GM23338 (cell line): ENCODE measurements around the gene CHD8. TPM values are rescaled to one million over a fixed set of nuclear protein-coding genes. Genes with fewer than 3 reads are reported as not detected.

ENCODE experiments used
- ATAC-seq: fragments of 200-7000 bp; cut with Tn5 transposase; 3 replicates; pipeline ENCODE4 v1.9.1; 2020
- DNase-seq: peaks from one replicate; pipeline ENCODE4 v3.0.0-alpha.2; 2015; ENCODE audit warnings: low spot score
- H2AFZ ChIP-seq: fragments of 200-600 bp; sonication (generic); 2 replicates; pipeline ENCODE4 v1.8.0; 2016; ENCODE audit warnings: antibody characterized with exemption, mild to moderate bottlenecking, moderate library complexity
- H3F3A ChIP-seq: fragments of 200-600 bp; sonication (generic); replicated peaks from 2 replicates; pipeline ENCODE4 v1.8.0; 2017; ENCODE audit warnings: antibody characterized with exemption, mixed run types, low read depth
- H3K27ac ChIP-seq: fragments of 200-600 bp; sonication (generic); 2 replicates; pipeline ENCODE4 v1.6.1; 2016; ENCODE audit warnings: low read depth
- H3K27me3 ChIP-seq: fragments of 200-600 bp; sonication (generic); 2 replicates; pipeline ENCODE4 v1.8.0; 2016; ENCODE audit warnings: mild to moderate bottlenecking, mixed run types, moderate library complexity; ENCODE audit not compliant: insufficient read depth
- H3K36me3 ChIP-seq: fragments of 200-600 bp; sonication (generic); 2 replicates; pipeline ENCODE4 v1.8.0; 2016; ENCODE audit warnings: mild to moderate bottlenecking; ENCODE audit not compliant: insufficient read depth
- H3K4me1 ChIP-seq: fragments of 200-600 bp; sonication (generic); 2 replicates; pipeline ENCODE4 v1.8.0; 2016; ENCODE audit warnings: mild to moderate bottlenecking, moderate library complexity; ENCODE audit not compliant: insufficient read depth
- H3K4me2 ChIP-seq: fragments of 200-600 bp; sonication (generic); 2 replicates; pipeline ENCODE4 v1.7.1; 2017; ENCODE audit warnings: mixed run types
- H3K4me3 ChIP-seq: fragments of 200-600 bp; sonication (generic); 2 replicates; pipeline ENCODE4 v1.6.1; 2016; ENCODE audit warnings: mixed run types
- H3K79me2 ChIP-seq: fragments of 200-600 bp; sonication (generic); replicated peaks from 2 replicates; pipeline ENCODE4 v1.8.0; 2017; ENCODE audit warnings: mild to moderate bottlenecking; ENCODE audit not compliant: insufficient read depth
- H3K9me2 ChIP-seq: fragments of 200-600 bp; sonication (generic); 2 replicates; pipeline ENCODE4 v1.8.0; 2017; ENCODE audit not compliant: insufficient read depth
- H4K20me1 ChIP-seq: fragments of 200-600 bp; sonication (generic); replicated peaks from 2 replicates; pipeline ENCODE4 v1.8.0; 2017; ENCODE audit warnings: mild to moderate bottlenecking; ENCODE audit not compliant: insufficient read depth
- H3K27ac Mint-ChIP-seq: 2 replicates; pipeline ENCODE4 v1.8.0; 2020; ENCODE audit warnings: inconsistent platforms, mild to moderate bottlenecking, moderate library complexity, mixed read lengths
- H3K27me3 Mint-ChIP-seq: 3 replicates; pipeline ENCODE4 v1.8.0; 2022; ENCODE audit warnings: low read depth, mild to moderate bottlenecking, moderate library complexity, mixed read lengths, inconsistent platforms; ENCODE audit not compliant: insufficient read depth, poor library complexity
- H3K36me3 Mint-ChIP-seq: 3 replicates; pipeline ENCODE4 v1.8.0; 2021; ENCODE audit warnings: low read depth, mild to moderate bottlenecking, inconsistent platforms, moderate library complexity, mixed read lengths
- H3K4me1 Mint-ChIP-seq: 3 replicates; pipeline ENCODE4 v1.8.0; 2020; ENCODE audit warnings: mild to moderate bottlenecking, inconsistent platforms, mixed read lengths
- H3K4me3 Mint-ChIP-seq: 3 replicates; pipeline ENCODE4 v1.8.0; 2021; ENCODE audit warnings: moderate library complexity, mild to moderate bottlenecking, inconsistent platforms, mixed read lengths
- H3K9me3 Mint-ChIP-seq: 3 replicates; pipeline ENCODE4 v1.8.0; 2020; ENCODE audit warnings: moderate library complexity, mild to moderate bottlenecking, inconsistent platforms, mixed read lengths
- CREB1 ChIP-seq: fragments of 250-450 bp; sonication (Bioruptor Pico); IDR thresholded peaks from 2 replicates; pipeline ENCODE4 v1.5.0; 2020; ENCODE audit warnings: low read depth, mild to moderate bottlenecking, moderate library complexity
- CTCF ChIP-seq, 2 experiments: fragments of 200-600 bp in 1 of 2; sonication (generic) in 1 of 2; conservative IDR thresholded peaks; 2 replicates each; pipeline versions ENCODE4 v1.5.1 to v1.6.1; 2016 to 2017; ENCODE audit warnings: antibody characterized with exemption in 2 of 2, low read depth in 2 of 2, mild to moderate bottlenecking in 2 of 2, moderate library complexity in 1 of 2
- JUNB ChIP-seq: IDR thresholded peaks from one replicate; pipeline ENCODE4 v1.6.1; 2016; ENCODE audit warnings: antibody characterized with exemption; ENCODE audit not compliant: unreplicated experiment
- NANOG ChIP-seq: IDR thresholded peaks from 2 replicates; pipeline ENCODE4 v1.6.1; 2016; ENCODE audit warnings: antibody characterized with exemption, borderline replicate concordance
- POLR2AphosphoS5 ChIP-seq: IDR thresholded peaks from 2 replicates; pipeline ENCODE4 v1.6.1; 2016; ENCODE audit warnings: antibody characterized with exemption, low read depth
- REST ChIP-seq: IDR thresholded peaks from one replicate; pipeline ENCODE4 v1.6.1; 2018; ENCODE audit warnings: antibody characterized with exemption; ENCODE audit not compliant: unreplicated experiment
- STAT1 ChIP-seq: IDR thresholded peaks from one replicate; pipeline ENCODE4 v1.6.1; 2016; ENCODE audit warnings: antibody characterized with exemption; ENCODE audit not compliant: unreplicated experiment
- ZNF331 ChIP-seq: fragments of 250-450 bp; sonication (Bioruptor Pico); IDR thresholded peaks from 2 replicates; pipeline ENCODE4 v1.5.0; 2020; ENCODE audit warnings: low read depth, mild to moderate bottlenecking, moderate library complexity
- ZNF462 ChIP-seq: fragments of 250-450 bp; sonication (Bioruptor Pico); IDR thresholded peaks from 2 replicates; pipeline ENCODE4 v1.5.0; 2020; ENCODE audit warnings: mild to moderate bottlenecking, moderate library complexity
- polyA plus RNA-seq: library from polyadenylated mRNA; unstranded; fragments of >200 nt; fragmentation: Nextera tagmentation; extraction: Ambion mirVana; gene quantifications from 2 replicates; pipeline ENCODE4 v1.2.1, GENCODE V29; 2016
- total RNA-seq: library from RNA; depleted of rRNA; stranded (reverse); fragments of >200 nt; shearing (Covaris generic); gene quantifications from 2 replicates; pipeline ENCODE4 v1.2.3, GENCODE V29; 2014
- TF ChIP-seq, protein P1 (sequence below): IDR thresholded peaks from 2 replicates; pipeline ENCODE4 v1.6.1; 2016; ENCODE audit warnings: antibody characterized with exemption

CHD8 gene
- total and polyA plus RNA-seq, 2 experiments from 2014 or later, result 96.2 to 129 TPM

GRCh38 chr14:21346532-21347135 lies 109.3 kb downstream of the CHD8 start (continued):
- TF ChIP-seq REST (no peak), POLR2AphosphoS5 (no peak), CTCF (conservative IDR thresholded peaks at IDR 0.05; ENCODE audit: low read depth in 2 of 2) (no peak), ZNF331 (no peak), STAT1 (no peak)

- H4K20me1 ChIP-seq, result no peaks in the 10 kb centered on the region
- H3K36me3 ChIP-seq, result no peaks in the 10 kb centered on the region
- no peaks in the 10 kb centered on the region for H3F3A ChIP-seq
- peaks cover 14% of the 10 kb centered on the region; the same call in 2 of the 3 replicates for H3K4me1 Mint-ChIP-seq
- no peak for ATAC-seq
- no peak overlapping the region for H3K4me2 ChIP-seq
- H3K4me3 ChIP-seq, result no peak overlapping the region
- H3K27ac Mint-ChIP-seq, result no peak overlapping the region
- no peak overlapping the region for H3K27ac ChIP-seq
- no peaks in the 10 kb centered on the region for H3K79me2 ChIP-seq
- no peaks in the 10 kb centered on the region for H3K9me2 ChIP-seq
- H3K9me3 Mint-ChIP-seq, result no peaks in the 10 kb centered on the region
- H2AFZ ChIP-seq, result no peak overlapping the region
- peaks cover 8% of the 10 kb centered on the region for H3K4me1 ChIP-seq
- H3K36me3 Mint-ChIP-seq, result no peaks in the 10 kb centered on the region
- no peaks in the 10 kb centered on the region for H3K27me3 Mint-ChIP-seq
- DNase-seq, result no peak
- no peak overlapping the region for H3K4me3 Mint-ChIP-seq
- H3K27me3 ChIP-seq, result no peaks in the 10 kb centered on the region
- TF ChIP-seq CREB1 (CRISPR knock-in tag) (no peak), JUNB (no peak), ZNF462 (CRISPR knock-in tag) (no peak), NANOG (no peak)
- TF ChIP-seq, protein P1, sequence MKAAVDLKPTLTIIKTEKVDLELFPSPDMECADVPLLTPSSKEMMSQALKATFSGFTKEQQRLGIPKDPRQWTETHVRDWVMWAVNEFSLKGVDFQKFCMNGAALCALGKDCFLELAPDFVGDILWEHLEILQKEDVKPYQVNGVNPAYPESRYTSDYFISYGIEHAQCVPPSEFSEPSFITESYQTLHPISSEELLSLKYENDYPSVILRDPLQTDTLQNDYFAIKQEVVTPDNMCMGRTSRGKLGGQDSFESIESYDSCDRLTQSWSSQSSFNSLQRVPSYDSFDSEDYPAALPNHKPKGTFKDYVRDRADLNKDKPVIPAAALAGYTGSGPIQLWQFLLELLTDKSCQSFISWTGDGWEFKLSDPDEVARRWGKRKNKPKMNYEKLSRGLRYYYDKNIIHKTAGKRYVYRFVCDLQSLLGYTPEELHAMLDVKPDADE, result no peak
These were observed 112.7 kb downstream of the CHD8 start for GRCh38 chr14:21343035-21343794.
